Type B pancreatic cell (in vitro differentiated cells): ENCODE data around the gene RRBP1. TPM values are rescaled to one million over a fixed set of nuclear protein-coding genes. Genes with fewer than 3 reads are reported as not detected.
A peak's percentile ranks its signal among the peaks of the same experiment; 100 is the strongest.

Experiments used
- DNase-seq: peaks from one replicate; pipeline ENCODE4 v3.0.0; 2021; ENCODE audit warnings: mixed read lengths; ENCODE audit not compliant: unreplicated experiment; ENCODE audit errors: extremely low spot score
- H3K27ac Mint-ChIP-seq: 2 replicates; pipeline ENCODE4 v1.8.0; 2021; ENCODE audit warnings: mild to moderate bottlenecking, mixed read lengths
- H3K27me3 Mint-ChIP-seq: 2 replicates; pipeline ENCODE4 v1.8.0; 2021; ENCODE audit warnings: mixed read lengths
- H3K36me3 Mint-ChIP-seq: 2 replicates; pipeline ENCODE4 v1.8.0; 2021; ENCODE audit warnings: mixed read lengths
- H3K4me1 Mint-ChIP-seq: one replicate; pipeline ENCODE4 v1.8.0; 2021; ENCODE audit warnings: mixed read lengths; ENCODE audit not compliant: unreplicated experiment
- H3K4me3 Mint-ChIP-seq: 2 replicates; pipeline ENCODE4 v1.8.0; 2021; ENCODE audit warnings: mild to moderate bottlenecking, mixed read lengths
- H3K9me3 Mint-ChIP-seq: 2 replicates; pipeline ENCODE4 v1.8.0; 2021; ENCODE audit warnings: mixed read lengths
- CTCF ChIP-seq: fragments of 200-600 bp; sonication (generic); conservative IDR thresholded peaks from 2 replicates; pipeline ENCODE4 v1.5.0; 2021; ENCODE audit warnings: antibody characterized with exemption, mild to moderate bottlenecking
- total RNA-seq: library from RNA; stranded (reverse); gene quantifications from 2 replicates; pipeline ENCODE4 v1.2.1, GENCODE V29; 2021; ENCODE audit warnings: low replicate concordance

RRBP1 gene
- total RNA-seq, 1 donor from 2014 or later: 161 TPM

GRCh38 chr20:17651760-17652388, 30.2 kb downstream of the RRBP1 start:
- Mint-ChIP-seq H3K27ac (no peak overlapping the region), H3K4me1 (peaks cover 25% of the 10 kb centered on the region), H3K9me3 (no peaks in the 10 kb centered on the region), H3K27me3 (no peaks in the 10 kb centered on the region), H3K36me3 (peaks cover 6% of the 10 kb centered on the region), H3K4me3 (no peak overlapping the region)
- TF ChIP-seq CTCF: no peak
- DNase-seq: no peak

- DNase-seq: no peak
- Mint-ChIP-seq H3K36me3 (peaks cover 6% of the 10 kb centered on the region), H3K9me3 (no peaks in the 10 kb centered on the region), H3K4me3 (no peak overlapping the region), H3K27ac (no peak overlapping the region), H3K27me3 (no peaks in the 10 kb centered on the region), H3K4me1 (peaks cover 31% of the 10 kb centered on the region)
- no peak for TF ChIP-seq CTCF
Measured at GRCh38 chr20:17651129-17651759, 30.8 kb downstream of the RRBP1 start.

- H3K4me3 Mint-ChIP-seq: no peak overlapping the region
- DNase-seq: no peak
- TF ChIP-seq CTCF: no peak
- H3K9me3 Mint-ChIP-seq: no peaks in the 10 kb centered on the region
- H3K27me3 Mint-ChIP-seq: no peaks in the 10 kb centered on the region
- peaks cover 6% of the 10 kb centered on the region for H3K36me3 Mint-ChIP-seq
- no peak overlapping the region for H3K27ac Mint-ChIP-seq
- peaks cover 35% of the 10 kb centered on the region for H3K4me1 Mint-ChIP-seq
Measured at GRCh38 chr20:17650301-17651128, 31.5 kb downstream of the RRBP1 start.

- Mint-ChIP-seq H3K27me3 (no peaks in the 10 kb centered on the region), H3K4me3 (peak overlapping the region; percentile 20), H3K4me1 (peaks cover 42% of the 10 kb centered on the region), H3K36me3 (peaks cover 1% of the 10 kb centered on the region), H3K9me3 (no peaks in the 10 kb centered on the region), H3K27ac (no peak overlapping the region)
- DNase-seq: no peak
- peak; percentile 64 for TF ChIP-seq CTCF
Measured at GRCh38 chr20:17648791-17649730, 33.0 kb downstream of the RRBP1 start.

- Mint-ChIP-seq H3K27me3 (no peaks in the 10 kb centered on the region), H3K27ac (no peak overlapping the region), H3K9me3 (no peaks in the 10 kb centered on the region), H3K4me1 (peaks cover 48% of the 10 kb centered on the region), H3K36me3 (no peaks in the 10 kb centered on the region), H3K4me3 (no peak overlapping the region)
- DNase-seq: no peak
- no peak for TF ChIP-seq CTCF
Measured at GRCh38 chr20:17648315-17648646, 33.8 kb downstream of the RRBP1 start.
